Stomach (tissue), 4 donors: ENCODE measurements around the gene GFM2.

Source experiments
- CTCF ChIP-seq, 7 experiments: fragments of 450-650 bp in 4 of 7; fragments of 200-600 bp in 3 of 7; sonication (generic) in 3 of 7; IDR thresholded peaks; one replicate each; pipeline ENCODE4 v1.5.1; 2016 to 2019; ENCODE audit warnings: antibody characterized with exemption in 7 of 7, control low read depth in 2 of 7, mild to moderate bottlenecking in 1 of 7
- EP300 ChIP-seq: sonication (generic); formaldehyde crosslinking; IDR thresholded peaks from one replicate; pipeline ENCODE4 v1.6.1; 2017; ENCODE audit warnings: antibody characterized with exemption
- POLR2A ChIP-seq, 4 donors: fragments of 450-650 bp; IDR thresholded peaks; one replicate each; pipeline ENCODE4 v1.6.1; 2016; ENCODE audit warnings: antibody characterized with exemption in 4 of 4, control low read depth in 2 of 4, mild to moderate bottlenecking in 1 of 4, moderate library complexity in 1 of 4

GRCh38 chr5:74672215-74672877 is 94.6 kb downstream of the GFM2 start:
- TF ChIP-seq POLR2A (IDR thresholded peaks at IDR 0.05) (no peak), EP300 (no peak), CTCF (IDR thresholded peaks at IDR 0.05) (no peak)
